Heart left ventricle (tissue), 16 donors: ENCODE results near the gene CDK1. TPM values are rescaled to one million over a fixed set of nuclear protein-coding genes. Genes with fewer than 3 reads are reported as not detected.

ENCODE experiments used
- ATAC-seq, 4 donors: fragments of 200-7000 bp; cut with Tn5 transposase; one replicate each; pipeline ENCODE4 v1.9.1; 2020 to 2022; ENCODE audit warnings: moderate library complexity in 4 of 4, mild to moderate bottlenecking in 3 of 4, moderate number of reproducible peaks in 1 of 4
- DNase-seq, 5 donors: peaks; one replicate each; pipeline ENCODE4 v3.0.0-alpha.2; 2020
- H3K27ac ChIP-seq, 12 donors: fragments of 200-600 bp; sonication (generic) in 4 of 12; one replicate each; pipeline versions ENCODE4 v1.5.0 to v1.8.0; 2016 to 2022; ENCODE audit warnings: mild to moderate bottlenecking in 2 of 12
- H3K27me3 ChIP-seq, 9 donors: fragments of 200-600 bp; sonication (generic) in 2 of 9; one replicate each; pipeline versions ENCODE4 v1.5.1 to v1.8.0; 2016 to 2022; ENCODE audit warnings: mild to moderate bottlenecking in 3 of 9
- H3K36me3 ChIP-seq, 9 donors: fragments of 200-600 bp; sonication (generic) in 2 of 9; one replicate each; pipeline versions ENCODE4 v1.5.0 to v1.8.0; 2018 to 2022; ENCODE audit warnings: mild to moderate bottlenecking in 2 of 9
- H3K4me1 ChIP-seq, 12 donors: fragments of 200-600 bp; sonication (generic) in 4 of 12; one replicate each; pipeline versions ENCODE4 v1.5.0 to v1.8.0; 2016 to 2022; ENCODE audit warnings: mild to moderate bottlenecking in 3 of 12
- H3K4me3 ChIP-seq, 12 donors: fragments of 200-600 bp; sonication (generic) in 4 of 12; one replicate each; pipeline versions ENCODE4 v1.5.0 to v1.8.0; 2017 to 2022; ENCODE audit warnings: mild to moderate bottlenecking in 9 of 12, moderate library complexity in 4 of 12
- H3K9me3 ChIP-seq, 12 donors: fragments of 200-600 bp; sonication (generic) in 4 of 12; one replicate each; pipeline versions ENCODE4 v1.5.0 to v1.8.0; 2016 to 2022; ENCODE audit warnings: mild to moderate bottlenecking in 1 of 12
- POLR2A ChIP-seq, 2 donors: fragments of 450-650 bp; IDR thresholded peaks; one replicate each; pipeline ENCODE4 v1.6.1; 2017; ENCODE audit warnings: antibody characterized with exemption in 2 of 2, mild to moderate bottlenecking in 2 of 2, moderate library complexity in 2 of 2
- WGBS, 4 donors: extraction: QIAGEN DNeasy Blood & Tissue Kit in 2 of 4; methylation state at CpG; one replicate each; pipeline versions ENCODE4 v1.1.5 to v1.1.7; 2013 to 2018; 5-methylcytosine and 5-hydroxymethylcytosine counted together
- intact Hi-C, 10 donors: fragments of 100-400 bp; cut with DNase I; formaldehyde crosslinking; loops; one replicate each; pipeline versions ENCODE4 v1.11.1 to v1.14.2; 2022
- polyA plus RNA-seq, 2 donors: library from polyadenylated mRNA; stranded (reverse); fragments of 200-250 nt; gene quantifications; one replicate each; pipeline ENCODE4 v1.2.3, GENCODE V29; 2013
- total RNA-seq, 9 donors: library from RNA; depleted of rRNA in 2 of 9; stranded (reverse); fragments of >200 nt in 2 of 9; fragmentation: NEBNext Ultra II Directional in 3 of 9; extraction: Animal tissue kit (Norgen Biotek cat#: 25700) in 3 of 9; gene quantifications; one replicate each; pipeline versions ENCODE4 v1.1.0 to v1.2.4, GENCODE V29; 2016 to 2023
- TF ChIP-seq, protein P1 (sequence below), 12 donors: fragments of 200-600 bp; sonication (generic) in 4 of 12; IDR thresholded peaks; one replicate each; pipeline versions ENCODE4 v1.5.0 to v1.8.0; 2018 to 2022; ENCODE audit warnings: antibody characterized with exemption in 12 of 12, mild to moderate bottlenecking in 5 of 12
- donor health status: ischemic (EF 13 %, LVEDD 7.1; RV severe dilation, severe dysfunction).
- donor health status: healthy with polysubstance abuse.
- donor health status: DM: no; HTN: yes; CAD: no.
- donor health status: DM: no; HTN: no; CAD: no.
- donor health status: ischemic (EF 25% LVEDD 6.9; RV normal size, moderate dysfunction).
- donor health status: ischemic (EF 25% LVEDD 5.7; RV mildly dilated, moderate dysfunction).
- donor health status: healthy.
- donor health status: DM: yes; HTN: yes; CAD: no.
- donor health status: ischemic (EF 35%, LVEDD 5.7; RV mildly dilated, moderate dysfunction).
- donor health status: nonischemic (EF 11% LVEDD 7.7; RV severe dilation, severe dysfunction).
- donor health status: DM: yes; HTN: yes; CAD: no.
- donor health status: PGD.
- donor health status: ischemic (EF 29% LVEDD 5.4; RV normal size, mild dysfunction).
- donor health status: nonischemic (EF 23%, LVEDD 6.1; RV moderate dilation, normal function).

Gene CDK1
- total and polyA plus RNA-seq, 11 donors: 0.44 to 13.8 (median 0.99) TPM; not detected in 1

DNA sequence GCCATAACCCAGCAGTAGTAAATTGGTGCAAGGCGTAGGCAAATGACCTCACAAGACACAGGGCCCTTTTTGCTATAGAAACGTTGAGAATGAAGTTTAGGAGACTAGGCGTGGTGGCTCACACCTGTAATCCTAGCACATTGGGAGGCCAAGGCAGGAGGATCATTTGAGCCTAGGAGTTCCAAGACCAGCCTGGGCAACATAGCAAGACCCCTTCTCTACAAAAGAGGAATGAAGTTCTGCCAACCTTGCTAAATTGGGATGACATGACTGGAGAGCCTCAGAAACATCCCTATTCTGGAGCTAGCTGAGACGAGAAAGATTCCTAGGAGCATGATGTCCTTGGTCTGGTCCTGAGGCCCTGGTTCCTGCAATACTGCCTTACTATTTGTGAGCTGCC is 20.6 kb downstream of the CDK1 start:
- Histone ChIP-seq H3K27me3 (no peaks in the 10 kb centered on the region), H3K4me3 (no peak overlapping the region), H3K27ac (no peak overlapping the region), H3K9me3 (no peaks in the 10 kb centered on the region), H3K36me3 (no peaks in the 10 kb centered on the region), H3K4me1 (peaks cover 0 to 5% (median 0%) of the 10 kb centered on the region in 12 donors)
- TF ChIP-seq, protein P1, sequence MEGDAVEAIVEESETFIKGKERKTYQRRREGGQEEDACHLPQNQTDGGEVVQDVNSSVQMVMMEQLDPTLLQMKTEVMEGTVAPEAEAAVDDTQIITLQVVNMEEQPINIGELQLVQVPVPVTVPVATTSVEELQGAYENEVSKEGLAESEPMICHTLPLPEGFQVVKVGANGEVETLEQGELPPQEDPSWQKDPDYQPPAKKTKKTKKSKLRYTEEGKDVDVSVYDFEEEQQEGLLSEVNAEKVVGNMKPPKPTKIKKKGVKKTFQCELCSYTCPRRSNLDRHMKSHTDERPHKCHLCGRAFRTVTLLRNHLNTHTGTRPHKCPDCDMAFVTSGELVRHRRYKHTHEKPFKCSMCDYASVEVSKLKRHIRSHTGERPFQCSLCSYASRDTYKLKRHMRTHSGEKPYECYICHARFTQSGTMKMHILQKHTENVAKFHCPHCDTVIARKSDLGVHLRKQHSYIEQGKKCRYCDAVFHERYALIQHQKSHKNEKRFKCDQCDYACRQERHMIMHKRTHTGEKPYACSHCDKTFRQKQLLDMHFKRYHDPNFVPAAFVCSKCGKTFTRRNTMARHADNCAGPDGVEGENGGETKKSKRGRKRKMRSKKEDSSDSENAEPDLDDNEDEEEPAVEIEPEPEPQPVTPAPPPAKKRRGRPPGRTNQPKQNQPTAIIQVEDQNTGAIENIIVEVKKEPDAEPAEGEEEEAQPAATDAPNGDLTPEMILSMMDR (IDR thresholded peaks at IDR 0.05): no peak
- no peak for TF ChIP-seq POLR2A (IDR thresholded peaks at IDR 0.05)
- WGBS, 4 donors: 69 to 92% (median 76%) methylated on average over 4 of the region's 4 CpGs
- intact Hi-C loops: no loop called here
- no peak for ATAC-seq
- DNase-seq: no peak

DNA sequence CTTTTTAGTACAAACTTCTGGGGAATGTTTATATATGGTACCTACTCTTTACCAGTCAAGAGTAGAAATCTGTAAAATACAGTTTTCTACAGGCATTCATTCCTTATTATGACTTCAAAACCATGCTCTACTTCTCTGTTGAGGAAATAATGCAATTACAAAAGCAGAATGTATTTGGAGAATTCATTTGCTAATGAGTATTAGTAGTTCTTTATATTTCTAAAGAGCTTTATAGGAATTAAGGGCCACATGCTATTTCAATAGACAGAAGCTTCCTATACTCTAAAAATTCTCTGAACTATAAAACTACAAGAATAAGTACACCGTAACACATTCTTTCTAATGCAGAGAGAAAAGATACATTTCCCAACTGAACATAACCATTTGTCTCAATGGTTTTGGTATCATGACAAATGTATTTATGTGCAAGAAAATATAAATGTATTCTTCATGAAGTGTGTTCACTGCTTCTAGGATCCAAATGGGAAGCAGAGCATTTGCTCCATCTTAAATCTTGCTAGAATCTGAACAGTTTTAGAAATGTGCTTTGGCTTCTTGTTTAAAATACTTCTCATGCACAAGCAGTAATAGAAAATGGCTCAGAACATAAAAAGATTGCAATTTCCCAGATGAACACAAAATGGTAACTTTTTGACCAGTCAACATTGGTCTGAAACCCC is 21.8 kb downstream of the CDK1 start:
- Histone ChIP-seq H3K36me3 (no peaks in the 10 kb centered on the region), H3K9me3 (no peaks in the 10 kb centered on the region), H3K4me1 (peaks cover 0 to 5% (median 0%) of the 10 kb centered on the region in 12 donors), H3K4me3 (no peak overlapping the region), H3K27me3 (no peaks in the 10 kb centered on the region), H3K27ac (no peak overlapping the region)
- no peak for TF ChIP-seq POLR2A (IDR thresholded peaks at IDR 0.05)
- TF ChIP-seq, protein P1 (IDR thresholded peaks at IDR 0.05): no peak
- DNase-seq (no peak), ATAC-seq (no peak)
- intact Hi-C loops: no loop called here
- 96 to 100% (median 97%) methylated on average over 1 of the region's 1 CpG for WGBS, 4 donors

DNA sequence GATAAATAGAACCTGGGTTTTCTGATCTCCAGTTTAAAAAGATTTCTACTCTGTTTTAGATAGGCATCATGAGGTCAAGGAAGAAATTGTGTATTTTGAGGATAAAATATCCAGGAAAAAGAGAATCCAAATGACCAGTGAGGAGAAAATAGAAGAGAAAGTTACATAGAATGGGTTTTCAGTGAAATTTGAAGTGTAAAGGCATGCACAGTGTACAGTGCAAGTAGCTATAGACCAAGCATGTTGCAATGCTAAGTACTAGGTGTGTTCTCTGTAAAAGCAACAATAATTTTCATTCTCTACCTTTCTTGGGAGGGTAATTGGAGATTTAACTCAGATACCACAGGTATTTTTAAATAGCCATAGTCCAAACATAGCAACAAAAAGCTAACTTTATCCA is 22.6 kb downstream of the CDK1 start:
- TF ChIP-seq, protein P1 (IDR thresholded peaks at IDR 0.05): no peak
- no peak for TF ChIP-seq POLR2A (IDR thresholded peaks at IDR 0.05)
- Histone ChIP-seq H3K9me3 (no peaks in the 10 kb centered on the region), H3K4me1 (peaks cover 0 to 5% (median 0%) of the 10 kb centered on the region in 12 donors), H3K27ac (no peak overlapping the region), H3K27me3 (no peaks in the 10 kb centered on the region), H3K4me3 (no peak overlapping the region), H3K36me3 (no peaks in the 10 kb centered on the region)
- no peak for DNase-seq
- ATAC-seq: no peak
- intact Hi-C loops: no loop called here

DNA sequence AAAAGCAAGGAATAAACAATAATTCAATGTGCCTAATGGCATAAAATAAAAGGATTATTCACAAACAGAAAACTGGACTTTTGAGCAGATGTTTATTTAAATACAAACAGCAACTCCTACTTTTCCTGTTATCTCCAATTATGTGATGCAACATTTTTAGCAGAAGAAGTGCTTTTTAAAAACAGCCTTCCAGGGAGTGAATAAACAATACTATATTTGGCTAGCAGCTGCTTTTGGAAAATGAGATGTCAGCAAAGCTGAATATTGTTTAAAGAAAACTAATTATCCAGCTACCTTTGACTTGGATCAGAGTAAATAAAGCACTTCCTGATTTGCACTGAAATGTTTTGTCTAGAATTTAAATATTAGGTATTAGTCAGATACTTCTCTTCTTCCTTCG is 23.2 kb downstream of the CDK1 start:
- 73 to 81% (median 74%) methylated on average over 1 of the region's 1 CpG for WGBS, 4 donors
- no peak overlapping the region for H3K4me3 ChIP-seq
- H3K9me3 ChIP-seq: no peaks in the 10 kb centered on the region
- no peak overlapping the region for H3K27ac ChIP-seq
- no peak for DNase-seq
- peaks cover 0 to 5% (median 0%) of the 10 kb centered on the region in 12 donors for H3K4me1 ChIP-seq
- no peaks in the 10 kb centered on the region for H3K27me3 ChIP-seq
- intact Hi-C loops: no loop called here
- no peaks in the 10 kb centered on the region for H3K36me3 ChIP-seq
- TF ChIP-seq, protein P1 (IDR thresholded peaks at IDR 0.05): no peak
- TF ChIP-seq POLR2A (IDR thresholded peaks at IDR 0.05): no peak
- no peak for ATAC-seq
